Liver (tissue), 9 donors: ENCODE data around the gene WSCD2. TPM values are rescaled to one million over a fixed set of nuclear protein-coding genes. Genes with fewer than 3 reads are reported as not detected.

Experiments used
- DNase-seq: peaks from one replicate; pipeline ENCODE4 v3.0.0-alpha.2; 2017; ENCODE audit warnings: low spot score
- H3K27ac ChIP-seq, 2 donors: one replicate each; pipeline ENCODE4 v1.7.0; 2013; ENCODE audit warnings: inconsistent platforms in 2 of 2, low read length in 2 of 2, control low read depth in 1 of 2, low read depth in 1 of 2, mild to moderate bottlenecking in 1 of 2
- H3K27me3 ChIP-seq, 4 donors: one replicate each; pipeline versions ENCODE4 v1.6.1 to v1.7.0; 2013; ENCODE audit warnings: low read length in 3 of 4, inconsistent platforms in 1 of 4, mild to moderate bottlenecking in 1 of 4, moderate library complexity in 1 of 4; ENCODE audit not compliant: control insufficient read depth in 4 of 4, insufficient read depth in 4 of 4
- H3K36me3 ChIP-seq, 4 donors: one replicate each; pipeline versions ENCODE4 v1.6.1 to v1.7.0; 2013; ENCODE audit warnings: low read length in 3 of 4, mild to moderate bottlenecking in 3 of 4, low read depth in 1 of 4, moderate library complexity in 1 of 4; ENCODE audit not compliant: control insufficient read depth in 4 of 4, insufficient read depth in 3 of 4
- H3K4me1 ChIP-seq, 4 donors: one replicate each; pipeline versions ENCODE4 v1.6.1 to v1.7.0; 2013; ENCODE audit warnings: low read length in 3 of 4, mild to moderate bottlenecking in 3 of 4, moderate library complexity in 1 of 4; ENCODE audit not compliant: control insufficient read depth in 4 of 4, insufficient read depth in 4 of 4
- H3K4me3 ChIP-seq, 3 donors: one replicate each; pipeline versions ENCODE4 v1.6.1 to v1.7.0; 2013; ENCODE audit warnings: low read length in 3 of 3, control low read depth in 1 of 3, low read depth in 1 of 3, mild to moderate bottlenecking in 1 of 3
- H3K9ac ChIP-seq, 2 donors: one replicate each; pipeline ENCODE4 v1.7.0; 2013; ENCODE audit warnings: low read length in 2 of 2, mild to moderate bottlenecking in 2 of 2, moderate library complexity in 2 of 2, control low read depth in 1 of 2, low read depth in 1 of 2
- H3K9me3 ChIP-seq, 4 donors: one replicate each; pipeline versions ENCODE4 v1.6.1 to v1.7.0; 2013; ENCODE audit warnings: low read length in 3 of 4; ENCODE audit not compliant: control insufficient read depth in 4 of 4
- EGR1 ChIP-seq, 2 donors: IDR thresholded peaks; 2 replicates each; pipeline ENCODE4 v1.6.1; 2016 to 2018; ENCODE audit warnings: antibody characterized with exemption in 2 of 2, low read depth in 2 of 2
- FOXA1 ChIP-seq: IDR thresholded peaks from 2 replicates; pipeline ENCODE4 v1.6.1; 2016; ENCODE audit warnings: antibody characterized with exemption
- FOXA2 ChIP-seq: IDR thresholded peaks from 2 replicates; pipeline ENCODE4 v1.6.1; 2016; ENCODE audit warnings: antibody characterized with exemption
- GABPA ChIP-seq, 2 donors: IDR thresholded peaks in 1 of 2; conservative IDR thresholded peaks in 1 of 2; 2 replicates each; pipeline ENCODE4 v1.6.1; 2016; ENCODE audit warnings: antibody characterized with exemption in 2 of 2, mild to moderate bottlenecking in 1 of 2, moderate library complexity in 1 of 2
- HNF4A ChIP-seq, 2 donors: conservative IDR thresholded peaks; 2 replicates each; pipeline ENCODE4 v1.6.1; 2016; ENCODE audit warnings: antibody characterized with exemption in 2 of 2, mild to moderate bottlenecking in 2 of 2
- JUND ChIP-seq, 2 donors: IDR thresholded peaks; 2 replicates each; pipeline ENCODE4 v1.6.1; 2016; ENCODE audit warnings: antibody characterized with exemption in 2 of 2
- NR2F2 ChIP-seq: IDR thresholded peaks from 2 replicates; pipeline ENCODE4 v1.6.1; 2016; ENCODE audit warnings: antibody characterized with exemption
- RAD21 ChIP-seq, 2 donors: IDR thresholded peaks; 2 replicates each; pipeline ENCODE4 v1.6.1; 2016; ENCODE audit warnings: antibody characterized with exemption in 2 of 2, mild to moderate bottlenecking in 2 of 2
- RXRA ChIP-seq, 2 donors: IDR thresholded peaks; 2 replicates each; pipeline ENCODE4 v1.6.1; 2017 to 2018; ENCODE audit warnings: antibody characterized with exemption in 2 of 2, mild to moderate bottlenecking in 1 of 2
- SP1 ChIP-seq: IDR thresholded peaks from 2 replicates; pipeline ENCODE4 v1.6.1; 2018; ENCODE audit warnings: antibody characterized with exemption, mild to moderate bottlenecking
- YY1 ChIP-seq: IDR thresholded peaks from 2 replicates; pipeline ENCODE4 v1.6.1; 2016; ENCODE audit warnings: antibody characterized with exemption, mild to moderate bottlenecking
- whole genome bisulfite sequencing: extraction: QIAGEN DNeasy Blood & Tissue Kit; methylation state at CpG from one replicate; pipeline ENCODE4 v1.1.7; 2013; 5-methylcytosine and 5-hydroxymethylcytosine counted together
- polyA plus RNA-seq, 2 donors: library from polyadenylated mRNA; stranded (reverse) in 1 of 2; unstranded in 1 of 2; fragments of 200-250 nt in 1 of 2; fragments of >200 nt in 1 of 2; fragmentation: Nextera tagmentation in 1 of 2; extraction: Ambion mirVana in 1 of 2; gene quantifications; one replicate each; pipeline versions ENCODE4 v1.2.1 to v1.2.3, GENCODE V29; 2013 to 2015
- total RNA-seq, 2 donors: library from RNA; depleted of rRNA; stranded (reverse); fragments of >200 nt; gene quantifications; one replicate each; pipeline ENCODE4 v1.2.3, GENCODE V29; 2014
- TF ChIP-seq, protein P1 (sequence below): IDR thresholded peaks from 2 replicates; pipeline ENCODE4 v1.6.1; 2016; ENCODE audit warnings: antibody characterized with exemption
- TF ChIP-seq, protein P2 (sequence below): fragments of 150-350 bp; IDR thresholded peaks from 2 replicates; pipeline ENCODE4 v1.5.1; 2017; ENCODE audit warnings: improper control_type of control experiment, low read depth, low read length; ENCODE audit not compliant: missing input control
- TF ChIP-seq, protein P3 (sequence below): IDR thresholded peaks from 2 replicates; pipeline ENCODE4 v1.6.1; 2016; ENCODE audit warnings: antibody characterized with exemption
- donor health status: healthy.
- donor health status: healthy.
- donor health status: healthy.
- donor health status: healthy.
- donor health status: healthy.

WSCD2 gene
- total and polyA plus RNA-seq, 4 donors: under 0.01 to 0.09 (median 0.05) TPM; not detected in 1

DNA sequence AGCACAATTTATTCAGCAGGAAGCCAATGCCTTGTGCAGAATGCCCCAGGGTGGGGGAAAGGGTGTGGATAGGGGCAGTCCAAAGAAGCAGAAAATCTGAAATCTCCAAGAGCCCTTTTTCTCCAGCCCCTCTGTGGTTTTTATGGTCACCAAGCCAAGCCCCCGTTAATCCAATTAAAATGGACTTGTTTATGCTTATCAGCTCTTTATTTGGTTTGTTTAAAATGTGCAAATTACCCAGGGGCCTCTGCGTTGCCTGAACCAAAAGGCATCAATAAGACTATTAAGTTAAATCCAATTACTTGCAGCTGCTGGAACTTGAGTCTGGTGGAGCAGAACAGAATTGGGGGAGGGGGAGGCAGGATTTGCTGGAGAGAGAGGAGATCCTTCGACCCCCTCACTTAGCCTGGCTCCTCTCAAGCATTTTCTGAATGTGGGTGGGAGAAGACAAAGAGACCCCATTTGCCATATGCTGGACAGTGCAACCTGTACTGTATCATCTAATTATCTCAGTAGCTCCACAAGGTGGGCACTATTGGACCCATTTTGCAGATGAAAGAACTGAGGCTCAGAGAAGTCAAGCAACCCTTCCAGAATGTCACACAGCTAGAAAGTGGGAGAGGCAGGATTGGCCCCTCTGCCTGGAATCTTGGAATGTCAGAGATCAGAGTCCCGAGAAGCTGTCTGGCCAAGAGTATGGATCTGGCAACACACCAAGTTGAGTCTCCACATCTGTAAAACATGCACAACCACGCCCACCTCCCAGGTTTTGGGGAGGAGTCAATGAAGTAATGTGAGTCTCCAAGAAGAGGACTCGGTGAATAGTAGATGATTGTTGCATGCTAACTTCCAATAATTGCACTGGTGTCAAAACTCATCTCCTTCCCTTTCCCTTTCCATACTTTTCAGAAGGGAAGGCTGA, 143.1 kb downstream of the WSCD2 start:
- Histone ChIP-seq H3K9me3 (peaks cover 0 to 5% (median 4%) of the 10 kb centered on the region in 4 donors), H3K36me3 (no peaks in the 10 kb centered on the region), H3K27ac (no peak overlapping the region), H3K4me1 (no peaks in the 10 kb centered on the region), H3K27me3 (peaks cover 0 to 6% (median 2%) of the 10 kb centered on the region in 4 donors), H3K4me3 (no peak overlapping the region), H3K9ac (no peak overlapping the region)
- WGBS: 59% methylated on average over 6 of the region's 6 CpGs
- TF ChIP-seq FOXA1 (no peak), GABPA (IDR thresholded peaks at IDR 0.05 in 1 of 2, conservative IDR thresholded peaks at IDR 0.05 in 1 of 2) (no peak), HNF4A (conservative IDR thresholded peaks at IDR 0.05) (no peak), YY1 (no peak), SP1 (no peak), RXRA (IDR thresholded peaks at IDR 0.05) (no peak), NR2F2 (no peak), FOXA2 (no peak), EGR1 (IDR thresholded peaks at IDR 0.05; ENCODE audit: low read depth in 2 of 2) (no peak), RAD21 (IDR thresholded peaks at IDR 0.05) (no peak), JUND (IDR thresholded peaks at IDR 0.05) (no peak)
- TF ChIP-seq, protein P1, sequence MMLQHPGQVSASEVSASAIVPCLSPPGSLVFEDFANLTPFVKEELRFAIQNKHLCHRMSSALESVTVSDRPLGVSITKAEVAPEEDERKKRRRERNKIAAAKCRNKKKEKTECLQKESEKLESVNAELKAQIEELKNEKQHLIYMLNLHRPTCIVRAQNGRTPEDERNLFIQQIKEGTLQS: no peak
- TF ChIP-seq, protein P2, sequence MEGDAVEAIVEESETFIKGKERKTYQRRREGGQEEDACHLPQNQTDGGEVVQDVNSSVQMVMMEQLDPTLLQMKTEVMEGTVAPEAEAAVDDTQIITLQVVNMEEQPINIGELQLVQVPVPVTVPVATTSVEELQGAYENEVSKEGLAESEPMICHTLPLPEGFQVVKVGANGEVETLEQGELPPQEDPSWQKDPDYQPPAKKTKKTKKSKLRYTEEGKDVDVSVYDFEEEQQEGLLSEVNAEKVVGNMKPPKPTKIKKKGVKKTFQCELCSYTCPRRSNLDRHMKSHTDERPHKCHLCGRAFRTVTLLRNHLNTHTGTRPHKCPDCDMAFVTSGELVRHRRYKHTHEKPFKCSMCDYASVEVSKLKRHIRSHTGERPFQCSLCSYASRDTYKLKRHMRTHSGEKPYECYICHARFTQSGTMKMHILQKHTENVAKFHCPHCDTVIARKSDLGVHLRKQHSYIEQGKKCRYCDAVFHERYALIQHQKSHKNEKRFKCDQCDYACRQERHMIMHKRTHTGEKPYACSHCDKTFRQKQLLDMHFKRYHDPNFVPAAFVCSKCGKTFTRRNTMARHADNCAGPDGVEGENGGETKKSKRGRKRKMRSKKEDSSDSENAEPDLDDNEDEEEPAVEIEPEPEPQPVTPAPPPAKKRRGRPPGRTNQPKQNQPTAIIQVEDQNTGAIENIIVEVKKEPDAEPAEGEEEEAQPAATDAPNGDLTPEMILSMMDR: no peak
- TF ChIP-seq, protein P3, sequence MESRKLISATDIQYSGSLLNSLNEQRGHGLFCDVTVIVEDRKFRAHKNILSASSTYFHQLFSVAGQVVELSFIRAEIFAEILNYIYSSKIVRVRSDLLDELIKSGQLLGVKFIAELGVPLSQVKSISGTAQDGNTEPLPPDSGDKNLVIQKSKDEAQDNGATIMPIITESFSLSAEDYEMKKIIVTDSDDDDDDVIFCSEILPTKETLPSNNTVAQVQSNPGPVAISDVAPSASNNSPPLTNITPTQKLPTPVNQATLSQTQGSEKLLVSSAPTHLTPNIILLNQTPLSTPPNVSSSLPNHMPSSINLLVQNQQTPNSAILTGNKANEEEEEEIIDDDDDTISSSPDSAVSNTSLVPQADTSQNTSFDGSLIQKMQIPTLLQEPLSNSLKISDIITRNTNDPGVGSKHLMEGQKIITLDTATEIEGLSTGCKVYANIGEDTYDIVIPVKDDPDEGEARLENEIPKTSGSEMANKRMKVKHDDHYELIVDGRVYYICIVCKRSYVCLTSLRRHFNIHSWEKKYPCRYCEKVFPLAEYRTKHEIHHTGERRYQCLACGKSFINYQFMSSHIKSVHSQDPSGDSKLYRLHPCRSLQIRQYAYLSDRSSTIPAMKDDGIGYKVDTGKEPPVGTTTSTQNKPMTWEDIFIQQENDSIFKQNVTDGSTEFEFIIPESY: no peak
- no peak for DNase-seq

DNA sequence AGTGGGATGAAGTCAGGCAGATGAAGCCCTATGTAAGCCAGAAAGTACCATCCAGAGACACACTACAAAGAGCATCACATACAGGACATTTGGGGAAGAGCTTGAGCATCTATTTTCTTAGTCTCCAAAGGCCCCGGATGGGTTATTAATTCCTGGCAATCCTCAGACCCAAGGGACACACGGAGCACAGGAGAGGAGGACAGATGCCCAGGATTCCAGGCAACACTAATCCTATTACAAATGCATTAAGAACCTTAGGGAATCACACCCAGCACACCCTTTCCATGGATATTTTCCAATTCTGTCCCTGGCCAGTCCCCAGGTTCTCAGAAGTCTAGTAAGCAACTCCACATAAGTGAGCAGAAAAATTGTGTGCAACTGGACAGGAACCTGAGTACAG, 144.1 kb downstream of the WSCD2 start:
- Histone ChIP-seq H3K27ac (no peak overlapping the region), H3K4me3 (no peak overlapping the region), H3K9me3 (peaks cover 0 to 5% (median 3%) of the 10 kb centered on the region in 4 donors), H3K9ac (no peak overlapping the region), H3K27me3 (peaks cover 0 to 3% (median 0%) of the 10 kb centered on the region in 4 donors), H3K36me3 (no peaks in the 10 kb centered on the region), H3K4me1 (no peaks in the 10 kb centered on the region)
- TF ChIP-seq RAD21 (IDR thresholded peaks at IDR 0.05) (no peak), SP1 (no peak)
- WGBS: 55% methylated on average over 2 of the region's 2 CpGs
- DNase-seq: no peak
